HuH-7 (cell line): Measurements from ENCODE around the gene ZNRF1.

Experiments used
- DNase-seq: peaks from one replicate; pipeline ENCODE4 v3.0.0; 2011; ENCODE audit warnings: low spot score

Gene ZNRF1

GRCh38 chr16:75027520-75028300, 28.9 kb downstream of the ZNRF1 start:
- no peak for DNase-seq

GRCh38 chr16:75028544-75029135, 29.8 kb downstream of the ZNRF1 start:
- DNase-seq: no peak

GRCh38 chr16:75029854-75030253, 31.0 kb downstream of the ZNRF1 start:
- DNase-seq: no peak

- DNase-seq: no peak
Observed at GRCh38 chr16:75032655-75033054, 33.8 kb downstream of the ZNRF1 start.

- DNase-seq: no peak
Observed at GRCh38 chr16:75035410-75035968, 36.7 kb downstream of the ZNRF1 start.

- no peak for DNase-seq
Observed at GRCh38 chr16:75038036-75038858, 39.4 kb downstream of the ZNRF1 start.

GRCh38 chr16:75039941-75040340, 41.1 kb downstream of the ZNRF1 start:
- no peak for DNase-seq

GRCh38 chr16:75042426-75043174, 43.8 kb downstream of the ZNRF1 start:
- DNase-seq: no peak

GRCh38 chr16:75043175-75043895, 44.5 kb downstream of the ZNRF1 start:
- DNase-seq: no peak

- DNase-seq: no peak
Observed at GRCh38 chr16:75044800-75045361, 46.1 kb downstream of the ZNRF1 start.

- no peak for DNase-seq
Observed at GRCh38 chr16:75045424-75045823, 46.6 kb downstream of the ZNRF1 start.

- DNase-seq: no peak
Observed at GRCh38 chr16:75048054-75048453, 49.2 kb downstream of the ZNRF1 start.

- DNase-seq: no peak
Observed at GRCh38 chr16:75048530-75048929, 49.7 kb downstream of the ZNRF1 start.

- DNase-seq: no peak
Observed at GRCh38 chr16:75052481-75053202, 53.8 kb downstream of the ZNRF1 start.

- no peak for DNase-seq
Observed at GRCh38 chr16:75053791-75054555, 55.1 kb downstream of the ZNRF1 start.

GRCh38 chr16:75054556-75054947, 55.7 kb downstream of the ZNRF1 start:
- DNase-seq: no peak

- no peak for DNase-seq
Observed at GRCh38 chr16:75058806-75059205, 60.0 kb downstream of the ZNRF1 start.

GRCh38 chr16:75059411-75059810, 60.6 kb downstream of the ZNRF1 start:
- DNase-seq: no peak

GRCh38 chr16:75060723-75061122, 61.9 kb downstream of the ZNRF1 start:
- no peak for DNase-seq
